HepG2 (cell line): ENCODE data around the gene TTLL11. TPM values are rescaled to one million over a fixed set of nuclear protein-coding genes. Genes with fewer than 3 reads are reported as not detected.

Source experiments
- ATAC-seq: fragments of 200-7000 bp; cut with Tn5 transposase; 3 replicates; pipeline ENCODE4 v1.9.1; 2020; ENCODE audit warnings: mild to moderate bottlenecking, moderate library complexity
- BruUV-seq: library from RNA; stranded (reverse); fragments of 400-500 nt; replicated peaks from 2 replicates; lab custom pipeline; 2021; lab: Mats Ljungman, UMichigan
- CTCF ChIA-PET: fragments of 300-600 bp; formaldehyde crosslinking; extraction: SDS; loops from one replicate; lab custom pipeline; 2021; ENCODE audit warnings: low total read pairs, inconsistent platforms, low intra/inter-chr PET ratio; lab: Yijun Ruan, JAX
- POLR2A ChIA-PET: fragments of 350-600 bp; sonication (Branson Sonifier 250); formaldehyde crosslinking; loops from one replicate; lab custom pipeline; 2020; ENCODE audit warnings: antibody characterized with exemption, inconsistent platforms; lab: Yijun Ruan, JAX
- DNase-seq: peaks from one replicate; pipeline ENCODE4 v3.0.0-alpha.2; 2015; ENCODE audit warnings: low spot score
- FAIRE-seq: peaks from 3 replicates; lab custom pipeline; 2011; peaks lifted over from hg19 to GRCh38; lab: Jason Lieb, UNC
- H2AFZ ChIP-seq: one replicate; pipeline ENCODE4 v1.6.1; 2011; ENCODE audit warnings: low read length, inconsistent platforms
- H3K27ac ChIP-seq: fragments of 300-600 bp; 3 replicates; pipeline ENCODE4 v1.8.0; 2011; ENCODE audit warnings: mixed run types, mild to moderate bottlenecking, mixed read lengths, low read length, inconsistent platforms; ENCODE audit not compliant: insufficient read depth; ENCODE audit errors: extremely low read length
- H3K27me3 ChIP-seq, 2 experiments: fragments of 200-600 bp in 1 of 2; 2 replicates in 1 of 2; 3 replicates in 1 of 2; pipeline versions ENCODE4 v1.6.0 to v1.8.0; 2011; ENCODE audit warnings: low read length in 2 of 2, mild to moderate bottlenecking in 2 of 2, moderate library complexity in 2 of 2, inconsistent platforms in 1 of 2; ENCODE audit not compliant: insufficient read depth in 2 of 2, control insufficient read depth in 1 of 2
- H3K36me3 ChIP-seq, 2 experiments: fragments of 200-600 bp in 1 of 2; replicated peaks in 1 of 2; 2 replicates in 1 of 2; 3 replicates in 1 of 2; pipeline versions ENCODE4 v1.5.1 to v1.8.0; 2011; ENCODE audit warnings: low read length in 2 of 2, inconsistent platforms in 1 of 2; ENCODE audit not compliant: insufficient read depth in 2 of 2, control insufficient read depth in 1 of 2
- H3K4me1 ChIP-seq: 2 replicates; pipeline ENCODE4 v1.5.1; 2012; ENCODE audit warnings: low read length, inconsistent platforms; ENCODE audit not compliant: insufficient read depth
- H3K4me2 ChIP-seq: 2 replicates; pipeline ENCODE4 v1.6.0; 2011; ENCODE audit warnings: low read depth, low read length, inconsistent platforms
- H3K4me3 ChIP-seq, 3 experiments: fragments of 200-600 bp in 1 of 3; sonication (generic), shearing (Covaris generic) in 1 of 3; replicated peaks in 1 of 3; 2 replicates each; pipeline ENCODE4 v1.5.1; 2011 to 2016; ENCODE audit warnings: low read length in 3 of 3, inconsistent platforms in 2 of 3, low read depth in 2 of 3, mild to moderate bottlenecking in 2 of 3, control low read depth in 1 of 3, mixed read lengths in 1 of 3; ENCODE audit not compliant: insufficient read depth in 1 of 3
- H3K79me2 ChIP-seq: one replicate; pipeline ENCODE4 v1.6.1; 2011; ENCODE audit warnings: low read length, inconsistent platforms; ENCODE audit not compliant: insufficient read depth
- H3K9ac ChIP-seq: 2 replicates; pipeline ENCODE4 v1.6.0; 2011; ENCODE audit warnings: mild to moderate bottlenecking, low read depth, low read length, inconsistent platforms; ENCODE audit not compliant: insufficient read depth
- H3K9me3 ChIP-seq: 2 replicates; pipeline ENCODE4 v1.5.1; 2012; ENCODE audit warnings: mild to moderate bottlenecking, low read length
- H4K20me1 ChIP-seq: 2 replicates; pipeline ENCODE4 v1.6.0; 2011; ENCODE audit warnings: inconsistent platforms, mild to moderate bottlenecking, low read length, moderate library complexity; ENCODE audit not compliant: insufficient read depth
- ATAD3A ChIP-seq: sonication (generic); formaldehyde crosslinking; IDR thresholded peaks from 2 replicates; pipeline ENCODE4 v1.4.0; 2020; ENCODE audit warnings: missing genetic modification reagents
- FOXO4 ChIP-seq: sonication (generic); formaldehyde crosslinking; conservative IDR thresholded peaks from 2 replicates; pipeline ENCODE4 v1.8.1; 2023; ENCODE audit warnings: missing genetic modification reagents
- GATAD2A ChIP-seq: IDR thresholded peaks from 2 replicates; pipeline ENCODE4 v1.6.1; 2016
- HNF4A ChIP-seq: sonication (generic); formaldehyde crosslinking; IDR thresholded peaks from 2 replicates; pipeline ENCODE4 v1.4.0; 2020; ENCODE audit warnings: missing genetic modification reagents
- LCORL ChIP-seq, 2 experiments: fragments of 450-650 bp in 1 of 2; sonication (generic) in 1 of 2; formaldehyde crosslinking in 1 of 2; IDR thresholded peaks; 2 replicates each; pipeline versions ENCODE4 v1.5.0 to v1.6.1; 2017 to 2020; ENCODE audit warnings: antibody characterized with exemption in 1 of 2, missing genetic modification reagents in 1 of 2
- MYPOP ChIP-seq: sonication (generic); formaldehyde crosslinking; IDR thresholded peaks from 2 replicates; pipeline ENCODE4 v1.8.1; 2023; ENCODE audit warnings: mild to moderate bottlenecking, moderate library complexity, missing genetic modification reagents
- NFATC3 ChIP-seq: sonication (generic); formaldehyde crosslinking; IDR thresholded peaks from 2 replicates; pipeline ENCODE4 v1.5.1; 2020; ENCODE audit warnings: mild to moderate bottlenecking, missing genetic modification reagents
- PCBP2 ChIP-seq: fragments of 200-400 bp; formaldehyde crosslinking; optimal IDR thresholded peaks from 2 replicates; pipeline ENCODE3; 2018; ENCODE audit warnings: low read length, low read depth; ENCODE audit not compliant: poor library complexity, severe bottlenecking
- SALL1 ChIP-seq: sonication (generic); formaldehyde crosslinking; IDR thresholded peaks from 2 replicates; pipeline ENCODE4 v1.8.0; 2022; ENCODE audit warnings: mild to moderate bottlenecking, missing genetic modification reagents
- SETDB1 ChIP-seq: sonication (generic); formaldehyde crosslinking; IDR thresholded peaks from 2 replicates; pipeline ENCODE4 v1.5.1; 2020; ENCODE audit warnings: missing genetic modification reagents, mild to moderate bottlenecking, borderline replicate concordance
- SNAPC4 ChIP-seq: sonication (generic); formaldehyde crosslinking; IDR thresholded peaks from 2 replicates; pipeline ENCODE4 v1.4.0; 2020; ENCODE audit warnings: mild to moderate bottlenecking, missing genetic modification reagents
- ZBTB7A ChIP-seq: sonication (generic); formaldehyde crosslinking; IDR thresholded peaks from 2 replicates; pipeline ENCODE4 v1.8.0; 2022; ENCODE audit warnings: mild to moderate bottlenecking, missing genetic modification reagents
- ZNF329 ChIP-seq: sonication (generic); formaldehyde crosslinking; IDR thresholded peaks from 2 replicates; pipeline ENCODE4 v1.9.0; 2021; ENCODE audit warnings: low read depth, mild to moderate bottlenecking, missing genetic modification reagents
- ZNF563 ChIP-seq: sonication (generic); formaldehyde crosslinking; IDR thresholded peaks from 2 replicates; pipeline ENCODE4 v1.8.0; 2022; ENCODE audit warnings: mild to moderate bottlenecking, moderate library complexity, missing genetic modification reagents
- ZNF577 ChIP-seq: sonication (generic); formaldehyde crosslinking; IDR thresholded peaks from 2 replicates; pipeline ENCODE4 v1.4.0; 2020; ENCODE audit warnings: mild to moderate bottlenecking, low read depth, missing genetic modification reagents, borderline replicate concordance
- ZSCAN5A ChIP-seq: sonication (generic); formaldehyde crosslinking; IDR thresholded peaks from 2 replicates; pipeline ENCODE4 v1.8.0; 2022; ENCODE audit warnings: mild to moderate bottlenecking, missing genetic modification reagents, borderline replicate concordance
- WGBS: methylation state at CpG from one replicate; pipeline ENCODE4 v1.1.6; 2017; ENCODE audit warnings: low lambda C conversion rate; 5-methylcytosine and 5-hydroxymethylcytosine counted together
- in situ Hi-C: cut with HindIII; loops from 2 replicates; pipeline ENCODE4 v1.10.0; 2017; ENCODE audit warnings: low pct_unique_long_range_greater_than_20kb; ENCODE audit not compliant: extremely low pct_ligation_motif_present
- intact Hi-C: fragments of 100-400 bp; cut with micrococcal nuclease; formaldehyde crosslinking; loops from one replicate; pipeline ENCODE4 v1.10.0; 2022; ENCODE audit not compliant: unreplicated experiment
- polyA plus RNA-seq, 8 experiments: library from polyadenylated mRNA; depleted of rRNA in 3 of 8; stranded (reverse) in 7 of 8; unstranded in 1 of 8; fragments of >200 nt; fragmentation: Illumina TruSeq in 4 of 8; extraction: Trizol in 4 of 8; gene quantifications; 2 replicates each; pipeline versions ENCODE4 v1.2.1 to v1.2.3, GENCODE V29; 2011 to 2016; ENCODE audit warnings: low read depth in 4 of 8, missing spikeins in 1 of 8, mixed read lengths in 1 of 8; ENCODE audit not compliant: insufficient read depth in 1 of 8
- total RNA-seq, 5 experiments: library from RNA; depleted of rRNA; stranded (reverse); fragments of >200 nt; fragmentation: Illumina TruSeq; extraction: Trizol; gene quantifications; 2 replicates each; pipeline ENCODE4 v1.2.3, GENCODE V29; 2016; ENCODE audit warnings: low read depth in 1 of 5

Gene TTLL11
- total and polyA plus RNA-seq, 2 of the 13 experiments (the other 11 are each of a cell fraction or from before 2014, with no cell fraction given) = 4.5 to 5.2 TPM

- Histone ChIP-seq H3K27ac (no peak overlapping the region), H3K9ac (no peak overlapping the region), H3K4me3 (no peak overlapping the region), H4K20me1 (no peaks in the 10 kb centered on the region), H3K4me2 (no peak overlapping the region), H3K79me2 (no peaks in the 10 kb centered on the region), H3K9me3 (no peaks in the 10 kb centered on the region), H3K27me3 (peaks cover 3 to 48% of the 10 kb centered on the region in 2 experiments; a peak in 4 of 5 replicates), H3K4me1 (peaks cover 10% of the 10 kb centered on the region; the same call in 1 of the 2 replicates), H2AFZ (no peak overlapping the region), H3K36me3 (no peaks in the 10 kb centered on the region)
- FAIRE-seq = no peak
- intact Hi-C loops (no loop called here), in situ Hi-C loops (no loop called here)
- no TSS peak for BruUV-seq
- ChIA-PET CTCF (no interaction called here), POLR2A (no interaction called here)
- ATAC-seq = no peak; the same call in 2 of the 3 replicates
- no peak for DNase-seq
- WGBS = 25% methylated on average over 5 of the region's 12 CpGs
- TF ChIP-seq MYPOP (no peak), ZNF563 (no peak), SALL1 (CRISPR knock-in tag) (no peak), ZNF329 (no peak), PCBP2 (no peak), ZSCAN5A (no peak), FOXO4 (no peak), NFATC3 (CRISPR knock-in tag) (no peak), LCORL (IDR thresholded peaks at IDR 0.05) (no peak), LCORL (CRISPR knock-in tag; IDR thresholded peaks at IDR 0.05) (no peak), ZBTB7A (CRISPR knock-in tag) (no peak), ZNF577 (CRISPR knock-in tag) (no peak), SNAPC4 (CRISPR knock-in tag) (no peak), HNF4A (no peak), ATAD3A (CRISPR knock-in tag) (no peak), SETDB1 (no peak), GATAD2A (no peak)
These were observed 280.9 kb downstream of the TTLL11 start for GRCh38 chr9:121812159-121812735.
